Thyroid gland (tissue), 4 donors: Measurements from ENCODE around the gene GNAI2. TPM values are rescaled to one million over a fixed set of nuclear protein-coding genes. Genes with fewer than 3 reads are reported as not detected.
A peak's percentile ranks its signal among the peaks of the same experiment; 100 is the strongest.
"Not testable (repeated sequence)": the region's sequence is repeated elsewhere in the genome, so short reads cannot be mapped to it uniquely, and the experiment has no call there.

Source experiments
- DNase-seq, 2 donors: peaks; one replicate each; pipeline ENCODE4 v3.0.0-alpha.2; 2019
- H3K27ac ChIP-seq, 3 donors: fragments of 200-600 bp; sonication (generic); 1 replicate in 2 of 3; 2 replicates in 1 of 3; pipeline ENCODE4 v1.5.1; 2016 to 2019; ENCODE audit warnings: mild to moderate bottlenecking in 1 of 3, moderate library complexity in 1 of 3
- H3K27me3 ChIP-seq: fragments of 200-600 bp; sonication (generic); one replicate; pipeline ENCODE4 v1.5.1; 2019
- H3K36me3 ChIP-seq, 2 donors: fragments of 200-600 bp; sonication (generic); one replicate each; pipeline ENCODE4 v1.5.1; 2016 to 2019
- H3K4me1 ChIP-seq, 2 donors: fragments of 200-600 bp; sonication (generic); one replicate each; pipeline ENCODE4 v1.5.1; 2017 to 2019
- H3K4me3 ChIP-seq, 3 donors: fragments of 200-600 bp; sonication (generic); replicated peaks in 1 of 3; 1 replicate in 2 of 3; 2 replicates in 1 of 3; pipeline ENCODE4 v1.5.1; 2016; ENCODE audit warnings: mild to moderate bottlenecking in 1 of 3
- H3K9me3 ChIP-seq: fragments of 200-600 bp; sonication (generic); one replicate; pipeline ENCODE4 v1.5.1; 2017
- CTCF ChIP-seq, 6 experiments: fragments of 200-600 bp in 3 of 6; fragments of 450-650 bp in 3 of 6; sonication (generic) in 3 of 6; IDR thresholded peaks; one replicate each; pipeline ENCODE4 v1.5.1; 2016 to 2019; ENCODE audit warnings: antibody characterized with exemption in 6 of 6, mild to moderate bottlenecking in 2 of 6, inconsistent platforms in 1 of 6, moderate library complexity in 1 of 6
- POLR2A ChIP-seq, 2 donors: fragments of 450-650 bp; IDR thresholded peaks; one replicate each; pipeline ENCODE4 v1.6.1; 2017; ENCODE audit warnings: antibody characterized with exemption in 2 of 2, mild to moderate bottlenecking in 2 of 2, moderate library complexity in 1 of 2
- WGBS, 2 donors: methylation state at CpG; one replicate each; pipeline ENCODE4 v1.1.5; 2017; 5-methylcytosine and 5-hydroxymethylcytosine counted together
- intact Hi-C: fragments of 100-400 bp; cut with DNase I; formaldehyde crosslinking; loops from one replicate; pipeline ENCODE4 v1.15.1; 2023
- total RNA-seq, 4 donors: library from RNA; depleted of rRNA; stranded (reverse); fragments of >200 nt; gene quantifications; one replicate each; pipeline ENCODE4 v1.2.3, GENCODE V29; 2016

The GNAI2 gene
- total RNA-seq, 4 donors from 2014 or later: 111 to 171 (median 142) TPM

DNA sequence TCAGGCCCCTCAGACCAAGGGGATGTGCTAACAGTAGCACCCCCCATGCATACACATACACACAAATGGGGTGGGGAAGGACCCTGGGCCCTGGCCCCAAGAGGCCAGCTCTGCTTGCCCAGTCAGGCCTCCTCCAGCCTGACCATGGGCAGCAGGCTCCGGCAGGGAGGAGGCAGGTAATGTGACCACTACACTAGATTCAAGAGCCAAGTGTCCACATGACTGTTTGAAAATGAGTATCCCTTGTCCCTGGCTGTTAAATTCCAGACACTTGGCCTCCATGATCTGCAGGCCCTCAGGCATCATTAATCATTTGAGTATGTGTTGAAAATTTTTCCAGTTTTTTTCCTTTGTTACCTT, 13.9 kb upstream of the GNAI2 start:
- 46 to 50% methylated on average over 1 of the region's 1 CpG for WGBS, 2 donors

GRCh38 chr3:50224639-50225038, 11.4 kb upstream of the GNAI2 start:
- no peaks in the 10 kb centered on the region for H3K9me3 ChIP-seq
- no peak for DNase-seq
- TF ChIP-seq POLR2A (IDR thresholded peaks at IDR 0.05) (no peak), CTCF (IDR thresholded peaks at IDR 0.05) (no peak)
- no peaks in the 10 kb centered on the region for H3K36me3 ChIP-seq
- 39 to 46% methylated on average over 5 of the region's 5 CpGs for WGBS, 2 donors
- H3K27ac ChIP-seq: no peak overlapping the region
- H3K4me3 ChIP-seq: no peak overlapping the region
- H3K4me1 ChIP-seq: peaks cover 15 to 24% of the 10 kb centered on the region in 2 donors
- intact Hi-C loops: no loop called here
- H3K27me3 ChIP-seq: no peaks in the 10 kb centered on the region

More for the DNA sequence above, 13.9 kb upstream of the GNAI2 start:
- H3K27ac ChIP-seq: no peak overlapping the region
- no peaks in the 10 kb centered on the region for H3K36me3 ChIP-seq
- DNase-seq: peak; percentile 43 to 50
- no peaks in the 10 kb centered on the region for H3K9me3 ChIP-seq
- peaks cover 11 to 15% of the 10 kb centered on the region in 2 donors for H3K4me1 ChIP-seq
- no peak overlapping the region for H3K4me3 ChIP-seq
- intact Hi-C loops: no loop called here
- TF ChIP-seq CTCF (IDR thresholded peaks at IDR 0.05) (no peak), POLR2A (IDR thresholded peaks at IDR 0.05) (no peak)
- no peaks in the 10 kb centered on the region for H3K27me3 ChIP-seq

GRCh38 chr3:50226888-50227389, 9.1 kb upstream of the GNAI2 start:
- H3K4me3 ChIP-seq: peak overlapping the region in 1 of 3 donors; percentile 46
- intact Hi-C loops: loop anchor here (1.0 to 2.0 kb wide), 2 partner anchors 35 to 46 kb away; no protein-coding TSS in a partner anchor
- TF ChIP-seq CTCF (IDR thresholded peaks at IDR 0.05): no peak
- TF ChIP-seq POLR2A (IDR thresholded peaks at IDR 0.05): no peak
- no peaks in the 10 kb centered on the region for H3K36me3 ChIP-seq
- H3K27ac ChIP-seq: peak overlapping the region in 2 of 3 donors; percentile 54 to 71
- peak in 1 of 2 donors; percentile 35 for DNase-seq
- 0 to 3% methylated on average over 24 to 30 of the region's 40 CpGs for WGBS, 2 donors
- H3K4me1 ChIP-seq: peaks cover 15 to 22% of the 10 kb centered on the region in 2 donors
- no peaks in the 10 kb centered on the region for H3K27me3 ChIP-seq
- no peaks in the 10 kb centered on the region for H3K9me3 ChIP-seq

DNA sequence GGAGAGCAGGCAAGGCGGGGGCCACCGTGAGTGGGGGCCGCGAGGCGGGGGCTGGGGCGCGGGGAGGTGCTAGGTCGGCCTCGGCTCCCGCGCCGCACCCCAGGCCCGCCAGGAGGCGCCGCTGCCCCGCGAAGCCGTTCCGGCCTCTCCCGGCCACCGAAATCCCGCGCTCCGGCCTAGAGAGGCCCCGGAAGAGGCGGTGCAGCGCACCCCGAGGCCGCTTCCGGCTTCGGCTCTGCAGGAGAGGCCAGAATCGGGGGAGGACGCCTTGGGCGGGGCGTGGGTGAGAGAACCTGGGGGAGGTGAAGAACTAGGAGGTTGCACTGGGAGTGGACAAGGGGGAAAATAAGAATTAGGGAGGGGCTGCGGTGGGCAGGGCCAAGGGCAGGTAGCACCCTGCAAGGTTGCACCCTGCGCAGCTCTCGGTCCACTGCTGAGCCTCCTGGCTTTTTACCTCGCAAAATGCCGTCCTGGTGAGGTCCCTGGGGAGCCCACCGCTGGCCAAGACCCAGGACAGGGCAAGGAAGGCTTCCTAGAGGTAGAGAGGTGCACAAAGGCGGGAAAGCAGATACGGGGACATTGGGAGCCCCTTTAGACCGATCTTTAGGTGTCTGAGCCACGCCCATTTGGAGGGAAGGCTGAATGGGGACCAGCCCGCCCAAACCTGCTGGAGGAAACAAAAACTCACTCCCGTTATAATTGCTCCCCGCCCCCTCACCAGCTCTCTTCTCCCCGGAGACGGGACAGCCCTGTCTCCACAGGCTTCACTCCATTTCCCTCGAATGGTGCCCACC, 8.4 kb upstream of the GNAI2 start:
- TF ChIP-seq CTCF (IDR thresholded peaks at IDR 0.05) (peak; percentile 41 to 97 (median 85)), POLR2A (IDR thresholded peaks at IDR 0.05) (peak in 1 of 2 donors; percentile 53)
- WGBS, 2 donors: 1 to 3% methylated on average over 27 to 44 of the region's 51 CpGs
- Histone ChIP-seq H3K36me3 (no peaks in the 10 kb centered on the region), H3K9me3 (no peaks in the 10 kb centered on the region), H3K27me3 (no peaks in the 10 kb centered on the region), H3K27ac (peak overlapping the region; percentile 43 to 71 (median 54)), H3K4me3 (peak overlapping the region; percentile 9 to 57 (median 46)), H3K4me1 (peaks cover 15 to 19% of the 10 kb centered on the region in 2 donors)
- intact Hi-C loops: loop anchor here (2.0 kb wide), 1 partner anchor 45 kb away; no protein-coding TSS in a partner anchor
- DNase-seq: peak; percentile 97

- H3K36me3 ChIP-seq, intact Hi-C loops, H3K9me3 ChIP-seq, H3K27me3 ChIP-seq: not testable (repeated sequence)
- Histone ChIP-seq H3K4me1 (peaks cover 15 to 19% of the 10 kb centered on the region in 2 donors), H3K27ac (peak overlapping the region in 1 of 3 donors; percentile 71), H3K4me3 (peak overlapping the region in 1 of 3 donors; percentile 46)
- DNase-seq: peak in 1 of 2 donors; percentile 23
- WGBS, 2 donors: 34 to 47% methylated on average over 15 of the region's 15 CpGs
Observed at GRCh38 chr3:50228184-50228763, 7.7 kb upstream of the GNAI2 start.
